ENCODE data around the gene TASP1.

DNA sequence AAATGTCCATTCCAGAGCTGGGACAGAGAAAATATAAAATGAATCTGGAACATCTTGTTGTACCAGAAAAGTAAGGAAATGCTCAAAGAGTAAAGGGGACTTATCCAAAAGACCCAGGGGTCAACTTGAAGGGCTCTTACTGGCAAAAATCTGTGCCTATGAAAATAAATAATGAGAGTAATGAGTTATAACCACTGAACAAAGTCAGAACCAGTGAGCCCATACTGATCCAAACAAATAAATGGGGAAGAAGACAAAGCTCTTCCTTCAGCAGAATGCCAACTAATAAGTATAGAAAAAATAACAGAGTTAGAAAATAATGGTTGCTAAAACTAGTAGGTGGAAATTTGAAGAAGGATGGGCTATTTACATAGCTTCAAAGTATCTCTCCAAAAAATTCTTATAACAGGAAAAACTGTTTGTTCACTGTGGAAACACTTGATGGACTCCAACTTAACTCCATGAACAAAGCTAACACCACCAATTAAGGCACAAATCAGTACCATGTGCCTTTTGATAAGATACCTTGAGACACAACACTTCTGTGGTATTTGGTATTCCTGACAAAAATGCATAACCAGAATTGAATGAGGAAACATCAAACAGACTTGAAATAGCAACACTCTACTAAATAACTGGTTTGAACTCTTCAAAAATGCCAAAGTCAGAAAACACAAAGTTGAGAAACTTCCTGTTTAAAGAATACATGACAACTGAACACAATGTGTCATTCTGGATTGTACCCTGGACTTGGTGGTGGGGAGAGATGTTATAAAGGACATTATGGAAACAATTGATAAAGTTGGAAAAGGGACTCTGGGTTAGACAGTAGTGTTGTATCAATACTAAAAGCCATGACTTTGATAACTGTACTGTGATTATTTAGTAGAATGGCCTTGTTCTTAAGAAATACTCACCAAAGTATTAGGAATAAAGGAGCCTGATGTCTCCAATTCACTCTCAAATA lies 220.2 kb downstream of the TASP1 start:
- TF ChIP-seq, protein P1, sequence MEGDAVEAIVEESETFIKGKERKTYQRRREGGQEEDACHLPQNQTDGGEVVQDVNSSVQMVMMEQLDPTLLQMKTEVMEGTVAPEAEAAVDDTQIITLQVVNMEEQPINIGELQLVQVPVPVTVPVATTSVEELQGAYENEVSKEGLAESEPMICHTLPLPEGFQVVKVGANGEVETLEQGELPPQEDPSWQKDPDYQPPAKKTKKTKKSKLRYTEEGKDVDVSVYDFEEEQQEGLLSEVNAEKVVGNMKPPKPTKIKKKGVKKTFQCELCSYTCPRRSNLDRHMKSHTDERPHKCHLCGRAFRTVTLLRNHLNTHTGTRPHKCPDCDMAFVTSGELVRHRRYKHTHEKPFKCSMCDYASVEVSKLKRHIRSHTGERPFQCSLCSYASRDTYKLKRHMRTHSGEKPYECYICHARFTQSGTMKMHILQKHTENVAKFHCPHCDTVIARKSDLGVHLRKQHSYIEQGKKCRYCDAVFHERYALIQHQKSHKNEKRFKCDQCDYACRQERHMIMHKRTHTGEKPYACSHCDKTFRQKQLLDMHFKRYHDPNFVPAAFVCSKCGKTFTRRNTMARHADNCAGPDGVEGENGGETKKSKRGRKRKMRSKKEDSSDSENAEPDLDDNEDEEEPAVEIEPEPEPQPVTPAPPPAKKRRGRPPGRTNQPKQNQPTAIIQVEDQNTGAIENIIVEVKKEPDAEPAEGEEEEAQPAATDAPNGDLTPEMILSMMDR (IDR thresholded peaks at IDR 0.05) = no peak
- TF ChIP-seq POLR2A (IDR thresholded peaks at IDR 0.05) = no peak
- TF ChIP-seq POLR2AphosphoS5 (IDR thresholded peaks at IDR 0.05) = no peak
